Stomach (tissue), 4 donors: Measurements from ENCODE around the gene CCDC192.

Source experiments
- CTCF ChIP-seq, 7 experiments: fragments of 450-650 bp in 4 of 7; fragments of 200-600 bp in 3 of 7; sonication (generic) in 3 of 7; IDR thresholded peaks; one replicate each; pipeline ENCODE4 v1.5.1; 2016 to 2019; ENCODE audit warnings: antibody characterized with exemption in 7 of 7, control low read depth in 2 of 7, mild to moderate bottlenecking in 1 of 7
- EP300 ChIP-seq: sonication (generic); formaldehyde crosslinking; IDR thresholded peaks from one replicate; pipeline ENCODE4 v1.6.1; 2017; ENCODE audit warnings: antibody characterized with exemption
- POLR2A ChIP-seq, 4 donors: fragments of 450-650 bp; IDR thresholded peaks; one replicate each; pipeline ENCODE4 v1.6.1; 2016; ENCODE audit warnings: antibody characterized with exemption in 4 of 4, control low read depth in 2 of 4, mild to moderate bottlenecking in 1 of 4, moderate library complexity in 1 of 4
- POLR2AphosphoS5 ChIP-seq, 3 donors: sonication (generic); formaldehyde crosslinking; IDR thresholded peaks; one replicate each; pipeline ENCODE4 v1.6.1; 2016; ENCODE audit warnings: antibody characterized with exemption in 3 of 3

- no peak for TF ChIP-seq CTCF (IDR thresholded peaks at IDR 0.05)
- no peak for TF ChIP-seq EP300
- no peak for TF ChIP-seq POLR2A (IDR thresholded peaks at IDR 0.05)
- TF ChIP-seq POLR2AphosphoS5 (IDR thresholded peaks at IDR 0.05) = no peak
Observed at GRCh38 chr5:127923804-127924570, 220.8 kb downstream of the CCDC192 start.
